ENCODE data around the gene OR4F15.
"Not testable (repeated sequence)": the region's sequence is repeated elsewhere in the genome, so short reads cannot be mapped to it uniquely, and the experiment has no call there.

DNA sequence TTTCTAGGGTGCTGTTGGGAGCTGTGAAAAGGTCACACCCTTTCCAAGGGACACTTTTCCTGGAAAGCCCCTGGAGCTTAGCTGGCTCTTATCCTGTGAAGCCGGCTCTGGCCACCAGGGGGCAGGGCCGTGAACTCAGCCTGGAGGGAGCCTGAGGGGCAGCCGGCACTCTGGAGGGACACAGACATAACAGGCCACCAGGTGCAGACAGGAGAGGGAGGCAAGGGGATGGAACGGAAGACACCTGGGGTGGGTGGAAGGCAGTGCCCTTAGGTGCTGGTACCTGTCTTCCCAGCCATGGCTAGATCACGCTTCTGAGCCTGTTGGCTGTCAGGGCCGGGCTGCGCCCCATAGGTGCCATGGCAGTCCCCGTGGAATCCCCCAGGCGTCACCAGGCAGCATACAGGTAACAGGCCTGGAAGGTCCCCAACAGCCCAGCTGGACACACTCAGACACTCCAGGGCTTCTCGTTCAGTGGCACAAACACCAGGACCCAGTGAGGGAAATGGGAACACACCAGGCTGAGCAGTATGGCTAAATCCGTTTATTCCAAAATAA lies 44.8 kb upstream of the OR4F15 start:
- TF ChIP-seq, protein P1, sequence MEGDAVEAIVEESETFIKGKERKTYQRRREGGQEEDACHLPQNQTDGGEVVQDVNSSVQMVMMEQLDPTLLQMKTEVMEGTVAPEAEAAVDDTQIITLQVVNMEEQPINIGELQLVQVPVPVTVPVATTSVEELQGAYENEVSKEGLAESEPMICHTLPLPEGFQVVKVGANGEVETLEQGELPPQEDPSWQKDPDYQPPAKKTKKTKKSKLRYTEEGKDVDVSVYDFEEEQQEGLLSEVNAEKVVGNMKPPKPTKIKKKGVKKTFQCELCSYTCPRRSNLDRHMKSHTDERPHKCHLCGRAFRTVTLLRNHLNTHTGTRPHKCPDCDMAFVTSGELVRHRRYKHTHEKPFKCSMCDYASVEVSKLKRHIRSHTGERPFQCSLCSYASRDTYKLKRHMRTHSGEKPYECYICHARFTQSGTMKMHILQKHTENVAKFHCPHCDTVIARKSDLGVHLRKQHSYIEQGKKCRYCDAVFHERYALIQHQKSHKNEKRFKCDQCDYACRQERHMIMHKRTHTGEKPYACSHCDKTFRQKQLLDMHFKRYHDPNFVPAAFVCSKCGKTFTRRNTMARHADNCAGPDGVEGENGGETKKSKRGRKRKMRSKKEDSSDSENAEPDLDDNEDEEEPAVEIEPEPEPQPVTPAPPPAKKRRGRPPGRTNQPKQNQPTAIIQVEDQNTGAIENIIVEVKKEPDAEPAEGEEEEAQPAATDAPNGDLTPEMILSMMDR (IDR thresholded peaks at IDR 0.05) = not testable (repeated sequence)
- TF ChIP-seq POLR2AphosphoS5, POLR2A (IDR thresholded peaks at IDR 0.05): not testable (repeated sequence)
